ENCODE data around the gene SPRED1. TPM values are rescaled to one million over a fixed set of nuclear protein-coding genes. Genes with fewer than 3 reads are reported as not detected.

The SPRED1 gene
- polyA plus RNA-seq, 3 donors, result 2.5 to 3.3 (median 3.2) TPM

- intact Hi-C loops (cut with micrococcal nuclease), result no loop called here
- H3K4me1 ChIP-seq (ENCODE audit: control insufficient read depth in 1 of 2, insufficient read depth in 2 of 2, low read length in 2 of 2), result no peaks in the 10 kb centered on the region
- H4K20me1 ChIP-seq (ENCODE audit: insufficient read depth, low read length), result no peaks in the 10 kb centered on the region
- H3K4me1 Mint-ChIP-seq, result peaks cover 4% of the 10 kb centered on the region
- no peak for DNase-seq
- no peak overlapping the region for H3K27ac ChIP-seq (ENCODE audit: low read depth in 1 of 2, low read length in 2 of 2)
- no peak overlapping the region for H2AFZ ChIP-seq (ENCODE audit: insufficient read depth, low read depth, low read length, poor library complexity, severe bottlenecking)
- WGBS (ENCODE audit: insufficient coverage), result 0% methylated on average over 2 of the region's 10 CpGs
- H3K79me2 ChIP-seq (ENCODE audit: insufficient read depth, low read length), result no peaks in the 10 kb centered on the region
- no peak overlapping the region for H3K4me3 Mint-ChIP-seq
- H3K4me3 ChIP-seq (replicated peaks in 1 of 3; ENCODE audit: low read depth in 2 of 3, low read length in 3 of 3), result no peak overlapping the region
- H3K27ac Mint-ChIP-seq, result no peak overlapping the region
- peaks cover 0 to 7% (median 0%) of the 10 kb centered on the region in 7 donors for H3K9me3 Mint-ChIP-seq
- peaks cover 1 to 7% (median 5%) of the 10 kb centered on the region in 3 donors for H3K27me3 Mint-ChIP-seq (ENCODE audit: low read depth in 3 of 3)
- H3K27me3 ChIP-seq (ENCODE audit: control insufficient read depth in 2 of 2, insufficient read depth in 2 of 2, low read length in 2 of 2), result no peaks in the 10 kb centered on the region
- H3K36me3 ChIP-seq (replicated peaks in 1 of 2; ENCODE audit: control insufficient read depth in 1 of 2, insufficient read depth in 2 of 2, low read length in 2 of 2), result no peaks in the 10 kb centered on the region
- H3K9me3 ChIP-seq (replicated peaks in 1 of 2; ENCODE audit: control insufficient read depth in 1 of 2, insufficient read depth in 1 of 2, low read length in 2 of 2), result no peaks in the 10 kb centered on the region
- H3K36me3 Mint-ChIP-seq, result no peaks in the 10 kb centered on the region
- no peak for TF ChIP-seq CTCF (IDR thresholded peaks at IDR 0.05)
- no peak overlapping the region for H3K4me2 ChIP-seq (replicated peaks; ENCODE audit: extremely low read depth, low read length, poor library complexity, severe bottlenecking)
- H3K9ac ChIP-seq (ENCODE audit: insufficient read depth, low read length, poor library complexity, severe bottlenecking), result no peak overlapping the region
These were observed 125.5 kb downstream of the SPRED1 start for GRCh38 chr15:38378161-38378560.

- H3K27ac Mint-ChIP-seq, result no peak overlapping the region
- no peaks in the 10 kb centered on the region for H3K27me3 ChIP-seq (ENCODE audit: control insufficient read depth in 2 of 2, insufficient read depth in 2 of 2, low read length in 2 of 2)
- H3K9me3 ChIP-seq (replicated peaks in 1 of 2; ENCODE audit: control insufficient read depth in 1 of 2, insufficient read depth in 1 of 2, low read length in 2 of 2), result no peaks in the 10 kb centered on the region
- H3K27ac ChIP-seq (ENCODE audit: low read depth in 1 of 2, low read length in 2 of 2), result no peak overlapping the region
- no peaks in the 10 kb centered on the region for H3K4me1 ChIP-seq (ENCODE audit: control insufficient read depth in 1 of 2, insufficient read depth in 2 of 2, low read length in 2 of 2)
- H3K4me2 ChIP-seq (replicated peaks; ENCODE audit: extremely low read depth, low read length, poor library complexity, severe bottlenecking), result no peak overlapping the region
- H2AFZ ChIP-seq (ENCODE audit: insufficient read depth, low read depth, low read length, poor library complexity, severe bottlenecking), result no peak overlapping the region
- intact Hi-C loops (cut with micrococcal nuclease), result loop anchor here in 1 of 2 donors (5.0 kb wide), 1 partner anchor 393 kb away; no protein-coding TSS in a partner anchor
- TF ChIP-seq CTCF (IDR thresholded peaks at IDR 0.05), result peak; percentile 95
- H3K4me1 Mint-ChIP-seq, result no peaks in the 10 kb centered on the region
- H3K36me3 ChIP-seq (replicated peaks in 1 of 2; ENCODE audit: control insufficient read depth in 1 of 2, insufficient read depth in 2 of 2, low read length in 2 of 2), result no peaks in the 10 kb centered on the region
- H3K79me2 ChIP-seq (ENCODE audit: insufficient read depth, low read length), result no peaks in the 10 kb centered on the region
- no peak overlapping the region for H3K9ac ChIP-seq (ENCODE audit: insufficient read depth, low read length, poor library complexity, severe bottlenecking)
- H3K27me3 Mint-ChIP-seq (ENCODE audit: low read depth in 3 of 3), result peaks cover 4 to 5% (median 5%) of the 10 kb centered on the region in 3 donors
- H4K20me1 ChIP-seq (ENCODE audit: insufficient read depth, low read length), result no peaks in the 10 kb centered on the region
- no peak overlapping the region for H3K4me3 ChIP-seq (replicated peaks in 1 of 3; ENCODE audit: low read depth in 2 of 3, low read length in 3 of 3)
- peak; percentile 13 to 41 (median 32) for DNase-seq
- peaks cover 0 to 2% (median 0%) of the 10 kb centered on the region in 7 donors for H3K9me3 Mint-ChIP-seq
- WGBS (ENCODE audit: insufficient coverage), result no CpG with 5 or more reads among the region's 3 CpGs
- H3K4me3 Mint-ChIP-seq, result no peak overlapping the region
- no peaks in the 10 kb centered on the region for H3K36me3 Mint-ChIP-seq
These were observed 137.4 kb downstream of the SPRED1 start for GRCh38 chr15:38389924-38390542.

Measured in CD14-positive monocyte (primary cell).